Measurements from ENCODE around the gene GJB5.
"Not testable (repeated sequence)": the region's sequence is repeated elsewhere in the genome, so short reads cannot be mapped to it uniquely, and the experiment has no call there.

The GJB5 gene

DNA sequence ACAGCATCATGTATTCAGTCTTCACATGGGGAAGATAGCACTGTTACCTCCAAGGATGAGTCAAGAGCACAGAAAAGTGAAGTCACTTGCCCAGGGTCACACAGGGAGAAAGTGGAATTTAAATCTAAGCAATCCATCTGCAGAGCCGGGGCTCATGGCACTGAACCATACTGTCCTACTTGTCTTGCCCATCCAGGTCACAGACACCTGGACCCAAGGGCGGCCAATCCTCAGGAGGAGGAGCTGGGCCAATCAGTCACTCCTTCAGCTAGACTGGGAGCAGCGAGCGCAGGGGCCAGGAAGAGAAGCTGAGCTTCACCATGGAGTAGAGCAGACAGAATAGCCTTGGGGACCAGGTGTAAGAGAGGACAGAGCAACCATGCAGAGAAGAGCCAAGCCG, 9.2 kb upstream of the GJB5 start:
- no peak for DNase-seq (ENCODE audit: low spot score)

DNA sequence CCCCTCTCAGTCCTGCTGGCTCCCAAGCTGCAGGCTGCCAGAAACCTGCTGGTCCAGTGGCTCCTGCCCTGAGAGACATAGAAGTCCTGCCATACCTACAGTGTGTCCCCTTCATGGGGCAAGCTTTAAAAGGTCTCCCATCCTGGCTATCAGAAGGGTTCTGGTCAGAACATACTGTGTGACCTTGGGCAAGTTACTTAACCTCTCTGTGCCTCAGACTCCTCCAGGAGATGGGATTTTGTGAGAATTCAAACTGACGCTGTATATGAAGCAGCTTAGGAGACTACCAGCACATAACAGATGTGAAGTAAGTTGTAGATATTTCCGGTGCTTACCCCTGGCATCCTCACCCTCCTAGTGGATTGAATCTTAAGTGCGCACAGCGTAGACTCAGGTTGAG, 8.7 kb upstream of the GJB5 start:
- no peak for DNase-seq (ENCODE audit: low spot score)

DNA sequence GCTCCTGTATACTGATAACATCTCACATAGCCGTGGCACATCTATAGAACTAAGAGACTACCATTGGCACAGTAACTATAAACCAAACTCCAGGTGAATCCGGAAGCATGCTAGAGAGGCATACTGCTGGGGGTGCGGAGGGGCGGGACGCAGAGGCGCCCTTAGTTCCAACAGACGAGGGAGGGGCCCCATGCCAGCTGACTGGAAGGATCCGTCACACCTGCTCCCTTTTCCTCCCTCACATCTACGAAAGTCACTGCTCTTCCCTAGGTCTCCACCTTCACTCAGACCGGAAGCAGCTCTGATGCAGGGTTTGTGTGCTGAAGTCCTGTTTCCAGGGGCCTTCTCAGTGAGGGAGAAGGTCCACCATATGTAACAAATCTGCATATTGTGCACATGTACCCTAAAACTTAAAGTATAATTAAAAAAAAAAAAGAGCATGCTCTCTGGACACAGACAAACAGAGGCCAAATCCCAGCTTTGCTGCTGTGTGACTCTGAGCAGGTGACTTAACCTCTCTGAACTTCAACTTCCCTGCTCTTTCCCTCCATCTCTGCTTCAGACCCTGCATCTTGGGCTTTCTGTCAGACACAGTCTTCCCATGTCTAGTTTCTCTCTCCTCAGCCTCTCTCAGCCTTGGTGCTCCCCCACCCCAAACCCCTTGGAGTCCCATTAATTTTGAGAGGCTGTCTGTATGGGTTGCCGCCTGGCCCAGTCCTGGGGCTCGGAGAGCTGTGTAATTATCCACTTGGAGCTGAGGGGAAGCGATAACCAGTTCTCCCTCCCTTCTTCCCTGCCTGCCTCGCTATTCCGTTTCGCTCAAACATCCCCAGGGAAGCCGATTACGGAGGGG, 7.8 kb upstream of the GJB5 start:
- no peak for DNase-seq (ENCODE audit: low spot score)

DNA sequence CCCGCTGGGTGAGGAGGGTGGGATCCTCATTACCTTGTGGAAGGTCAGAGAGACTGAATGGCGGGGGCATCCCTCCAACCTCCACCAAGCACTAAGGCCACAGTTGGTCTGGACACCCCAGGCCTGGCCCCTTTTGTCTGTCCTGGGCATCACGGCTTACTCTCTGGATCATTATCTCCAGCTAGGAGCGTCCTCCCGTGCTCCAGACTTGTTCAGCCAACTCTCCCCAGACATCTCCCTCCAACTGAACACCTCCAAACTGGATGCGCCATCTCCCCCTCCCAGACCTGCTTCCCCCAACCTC, 7.3 kb upstream of the GJB5 start:
- no peak for DNase-seq (ENCODE audit: low spot score)

DNA sequence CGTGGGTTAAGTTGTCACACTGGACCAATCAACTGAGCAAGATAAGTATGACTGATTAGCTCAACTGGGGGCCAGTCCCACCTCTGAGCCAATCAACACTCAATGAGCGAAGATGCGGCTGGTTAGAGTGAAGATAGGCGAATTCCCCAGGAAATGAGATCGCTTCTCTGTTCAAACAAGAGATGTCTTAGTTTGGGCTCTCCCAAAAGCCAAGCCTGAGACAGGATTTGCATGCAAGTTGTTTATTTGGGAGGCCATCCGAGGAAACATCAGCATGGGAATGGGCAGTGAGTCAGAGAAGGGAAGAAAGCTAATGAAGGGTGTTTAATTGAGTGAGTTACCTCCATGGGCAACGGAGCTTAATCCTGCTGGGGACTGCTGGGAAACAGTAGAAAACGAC, 4.9 kb upstream of the GJB5 start:
- DNase-seq (ENCODE audit: low spot score): no peak

DNA sequence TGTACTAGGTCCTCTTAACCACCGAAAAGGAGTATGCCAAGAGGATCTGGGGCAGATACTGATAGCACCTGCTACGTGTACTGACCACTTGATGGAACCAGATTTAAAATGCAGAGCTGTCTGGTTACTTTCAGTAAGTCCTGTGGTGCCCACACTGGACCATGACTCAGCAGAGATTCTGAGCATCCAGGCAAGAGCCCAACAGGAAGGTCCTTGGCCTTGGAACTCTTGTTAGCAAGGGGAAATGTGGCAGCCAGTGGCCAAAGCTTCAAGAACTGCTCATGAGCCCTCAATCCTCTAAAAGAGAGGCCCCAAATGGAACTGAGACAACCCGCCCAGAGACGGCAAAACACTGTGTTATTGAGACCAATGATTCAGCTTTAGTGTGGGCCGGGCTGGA, 4.2 kb upstream of the GJB5 start:
- DNase-seq (ENCODE audit: low spot score): no peak

DNA sequence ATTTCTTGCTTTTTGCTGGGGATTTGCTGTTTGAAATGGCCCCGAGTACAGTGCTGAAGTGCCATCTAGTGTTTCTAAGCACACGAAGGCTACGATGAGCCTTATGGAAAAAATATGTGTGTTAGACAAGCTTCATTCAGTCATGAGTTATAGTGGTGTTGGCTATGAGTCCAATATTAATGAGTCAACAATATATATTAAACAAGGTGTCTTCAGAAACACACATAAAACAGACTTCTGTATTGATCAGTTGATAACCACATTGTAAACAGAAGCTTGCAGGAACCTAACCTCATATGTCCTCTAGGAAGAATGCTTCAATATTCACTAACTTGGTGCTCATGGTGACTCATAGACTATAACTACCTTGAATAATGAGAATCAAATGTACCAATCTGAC, 1.7 kb upstream of the GJB5 start:
- DNase-seq (ENCODE audit: low spot score): no peak

DNA sequence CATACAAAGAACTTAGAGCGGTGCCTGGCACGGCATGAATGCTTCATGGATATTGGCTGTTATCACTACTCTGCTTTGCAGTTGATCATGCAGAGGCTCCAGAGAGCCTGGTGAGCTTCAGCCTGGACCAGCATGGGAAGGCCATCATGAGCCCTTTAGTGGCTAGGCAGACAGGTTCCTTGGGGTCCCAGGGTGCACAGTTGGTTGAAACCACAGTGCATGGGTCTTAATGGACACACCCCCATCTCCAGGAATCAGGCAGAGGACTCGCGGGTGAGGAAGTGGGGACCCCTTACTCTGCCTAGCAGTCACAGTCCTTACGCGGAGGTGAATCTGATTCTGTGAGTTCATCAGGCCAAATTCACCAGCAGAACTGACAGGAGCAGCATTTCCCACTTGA, 1.1 kb downstream of the GJB5 start:
- DNase-seq (ENCODE audit: low spot score): no peak

DNA sequence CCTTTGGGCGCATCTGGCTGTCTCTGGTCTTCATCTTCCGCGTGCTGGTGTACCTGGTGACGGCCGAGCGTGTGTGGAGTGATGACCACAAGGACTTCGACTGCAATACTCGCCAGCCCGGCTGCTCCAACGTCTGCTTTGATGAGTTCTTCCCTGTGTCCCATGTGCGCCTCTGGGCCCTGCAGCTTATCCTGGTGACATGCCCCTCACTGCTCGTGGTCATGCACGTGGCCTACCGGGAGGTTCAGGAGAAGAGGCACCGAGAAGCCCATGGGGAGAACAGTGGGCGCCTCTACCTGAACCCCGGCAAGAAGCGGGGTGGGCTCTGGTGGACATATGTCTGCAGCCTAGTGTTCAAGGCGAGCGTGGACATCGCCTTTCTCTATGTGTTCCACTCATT, 2.5 kb downstream of the GJB5 start:
- DNase-seq (ENCODE audit: low spot score): no peak

DNA sequence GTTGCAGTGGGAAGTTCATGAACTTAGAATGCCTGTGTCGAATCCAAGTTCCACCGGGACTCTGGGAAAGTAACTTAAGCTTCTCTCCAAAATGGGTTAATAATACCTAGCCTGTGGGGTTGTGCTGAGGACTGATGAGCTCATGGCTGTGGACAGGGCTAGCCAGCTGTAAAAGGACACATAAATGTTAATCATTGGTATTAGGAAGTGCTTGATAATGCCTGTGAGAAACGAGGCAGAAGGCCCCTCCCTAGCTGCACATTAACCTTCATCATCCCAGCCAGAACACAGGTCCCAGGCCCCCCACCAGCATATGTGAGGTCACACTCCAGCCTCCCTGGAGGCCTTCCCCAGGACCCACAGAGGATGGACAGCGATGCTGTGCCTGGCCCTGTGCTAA, 3.9 kb downstream of the GJB5 start:
- no peak for DNase-seq (ENCODE audit: low spot score)

DNA sequence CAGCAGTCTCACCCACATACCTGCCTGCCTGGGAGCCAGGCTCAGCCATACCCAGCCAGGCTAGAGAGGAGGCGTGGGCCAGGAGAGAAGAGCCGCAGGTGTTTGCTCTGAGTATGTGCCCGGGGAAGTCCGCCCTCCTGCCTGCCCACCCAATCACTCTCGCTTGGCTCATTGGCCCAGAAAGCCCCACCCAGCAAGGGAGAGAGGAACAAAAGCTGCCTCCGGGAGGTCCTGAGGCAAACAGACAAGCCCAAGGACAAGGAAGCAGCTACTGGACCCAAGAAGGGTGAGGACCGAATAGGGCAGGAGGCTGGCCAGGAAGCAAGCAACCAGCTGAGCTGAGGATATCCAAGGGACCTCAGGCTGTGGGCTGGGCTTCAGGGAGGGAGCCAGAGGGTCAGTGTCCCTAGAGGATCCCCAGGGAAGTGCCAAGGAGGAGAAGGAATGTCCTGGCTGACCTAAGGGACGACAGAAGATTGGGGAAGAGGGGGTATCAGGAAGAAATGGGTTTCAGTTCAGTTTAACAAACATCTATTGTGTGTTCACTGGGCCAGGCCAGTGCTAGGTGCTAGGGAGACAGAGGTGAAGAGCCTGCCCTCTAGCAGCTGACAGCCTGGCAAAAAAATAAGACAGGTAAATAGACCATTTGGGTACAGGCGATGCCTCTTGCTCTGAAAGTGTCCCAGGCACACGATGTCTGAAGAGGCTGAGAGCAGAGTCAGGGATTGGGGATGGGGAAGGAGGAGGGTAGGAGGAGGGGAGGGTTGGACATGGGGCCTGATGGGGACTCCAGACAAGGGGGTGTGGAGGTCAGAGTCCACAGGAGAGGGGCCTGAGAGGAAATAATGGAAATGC, 4.9 kb downstream of the GJB5 start, which contains the start of gene GJB4:
Gene GJB4 (plus strand): TSS at position 238 of the 855 bp plus-strand sequence. CDS start 1,515 bp downstream, outside the sequence.
- DNase-seq (ENCODE audit: low spot score): no peak

DNA sequence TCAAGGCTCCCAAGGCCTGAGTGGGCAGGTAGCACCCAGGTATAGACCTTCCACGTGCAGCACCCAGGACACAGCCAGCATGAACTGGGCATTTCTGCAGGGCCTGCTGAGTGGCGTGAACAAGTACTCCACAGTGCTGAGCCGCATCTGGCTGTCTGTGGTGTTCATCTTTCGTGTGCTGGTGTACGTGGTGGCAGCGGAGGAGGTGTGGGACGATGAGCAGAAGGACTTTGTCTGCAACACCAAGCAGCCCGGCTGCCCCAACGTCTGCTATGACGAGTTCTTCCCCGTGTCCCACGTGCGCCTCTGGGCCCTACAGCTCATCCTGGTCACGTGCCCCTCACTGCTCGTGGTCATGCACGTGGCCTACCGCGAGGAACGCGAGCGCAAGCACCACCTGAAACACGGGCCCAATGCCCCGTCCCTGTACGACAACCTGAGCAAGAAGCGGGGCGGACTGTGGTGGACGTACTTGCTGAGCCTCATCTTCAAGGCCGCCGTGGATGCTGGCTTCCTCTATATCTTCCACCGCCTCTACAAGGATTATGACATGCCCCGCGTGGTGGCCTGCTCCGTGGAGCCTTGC, 6.4 kb downstream of the GJB5 start:
- no peak for DNase-seq (ENCODE audit: low spot score)

DNA sequence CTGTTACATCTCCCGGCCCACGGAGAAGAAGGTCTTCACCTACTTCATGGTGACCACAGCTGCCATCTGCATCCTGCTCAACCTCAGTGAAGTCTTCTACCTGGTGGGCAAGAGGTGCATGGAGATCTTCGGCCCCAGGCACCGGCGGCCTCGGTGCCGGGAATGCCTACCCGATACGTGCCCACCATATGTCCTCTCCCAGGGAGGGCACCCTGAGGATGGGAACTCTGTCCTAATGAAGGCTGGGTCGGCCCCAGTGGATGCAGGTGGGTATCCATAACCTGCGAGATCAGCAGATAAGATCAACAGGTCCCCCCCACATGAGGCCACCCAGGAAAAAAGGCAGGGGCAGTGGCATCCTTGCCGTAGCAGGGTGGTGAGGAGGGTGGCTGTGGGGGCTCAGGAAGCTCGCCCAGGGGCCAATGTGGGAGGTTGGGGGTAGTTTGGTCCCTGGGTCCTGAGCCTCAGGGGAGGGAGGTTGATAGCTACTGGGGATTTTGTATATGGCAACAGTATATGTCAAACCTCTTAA, 7.0 kb downstream of the GJB5 start:
- no peak for DNase-seq (ENCODE audit: low spot score)

DNA sequence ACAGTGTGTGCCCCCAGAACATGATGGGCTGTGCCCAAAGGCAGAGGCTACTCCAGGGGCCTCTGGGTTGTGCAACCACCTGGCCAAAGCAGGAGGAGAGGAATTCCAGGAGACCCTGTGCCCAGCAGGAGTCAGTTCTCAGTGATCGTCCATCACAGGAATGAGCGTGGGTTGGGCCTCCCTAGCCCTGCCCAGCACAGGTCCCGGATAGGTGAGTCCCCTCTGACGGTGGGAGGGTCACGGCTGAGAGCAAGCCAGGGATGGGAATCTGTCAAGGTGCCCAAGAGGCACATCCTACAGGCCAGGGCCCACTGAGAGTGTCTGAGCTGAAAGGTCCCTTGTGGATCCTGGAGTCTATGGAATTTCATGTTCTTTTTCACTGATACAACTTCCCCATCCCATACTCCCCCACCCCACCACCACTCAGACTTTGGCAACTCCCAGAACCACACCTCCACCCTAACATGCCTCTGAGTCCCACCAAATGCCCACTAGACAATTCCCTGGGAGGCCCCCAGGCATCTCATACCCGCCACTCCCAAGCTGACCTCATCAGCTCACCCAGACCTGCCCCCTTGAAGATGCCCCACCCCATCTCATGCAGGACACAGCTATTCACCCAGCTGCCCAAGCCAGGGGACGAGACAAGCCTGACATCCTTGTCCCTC, 7.8 kb downstream of the GJB5 start:
- DNase-seq (ENCODE audit: low spot score): no peak

DNA sequence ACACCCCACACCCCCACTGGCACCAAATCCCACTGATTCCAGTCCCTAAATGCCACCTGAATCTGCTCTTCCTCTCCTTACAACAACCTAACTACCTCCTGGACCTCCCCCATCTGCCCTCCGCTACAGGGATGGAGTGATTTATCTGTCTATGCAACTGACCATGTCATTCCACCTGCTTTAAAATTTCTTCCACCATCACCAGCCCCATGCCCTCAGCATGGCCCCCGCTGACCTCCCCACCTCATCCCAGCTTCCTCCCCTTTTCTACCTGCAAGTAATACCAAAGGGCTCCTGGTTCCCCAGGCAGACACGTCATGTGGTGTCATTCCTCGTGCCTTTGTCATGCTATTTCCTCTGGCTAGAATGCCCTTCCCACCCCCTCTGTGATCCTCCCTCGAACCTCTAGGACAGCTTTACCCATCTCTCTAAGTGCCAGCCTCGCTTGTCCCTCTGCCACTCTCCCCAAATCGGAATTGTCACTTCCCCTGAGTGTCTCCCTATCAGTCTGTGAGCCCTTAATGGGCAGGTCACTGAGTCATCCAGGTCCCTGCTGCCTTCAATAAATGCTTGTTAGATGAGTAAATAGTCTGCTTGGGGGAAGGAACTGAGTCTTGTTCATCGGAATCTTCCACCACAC, 8.4 kb downstream of the GJB5 start:
- DNase-seq (ENCODE audit: low spot score): peak; percentile 55

DNA sequence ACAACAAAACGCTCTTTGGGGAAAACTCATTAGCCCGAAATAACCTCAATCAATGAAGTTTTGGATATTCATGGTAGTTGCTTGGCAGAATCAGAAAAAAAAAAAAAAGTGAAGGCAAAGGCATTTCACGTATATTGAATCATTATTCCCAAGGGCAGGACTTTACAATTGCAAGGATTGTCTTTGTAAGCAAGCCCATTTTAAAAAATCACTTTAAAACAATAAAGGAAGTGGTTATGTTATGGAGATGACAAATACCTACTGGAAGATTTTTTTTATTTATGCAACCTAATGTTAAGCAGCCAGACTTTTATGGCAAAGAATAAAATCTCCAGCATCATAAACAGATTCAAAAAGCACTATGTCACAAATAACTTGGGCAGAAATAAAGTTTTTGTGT, 14.0 kb downstream of the GJB5 start:
- no peak for DNase-seq (ENCODE audit: low spot score)

DNA sequence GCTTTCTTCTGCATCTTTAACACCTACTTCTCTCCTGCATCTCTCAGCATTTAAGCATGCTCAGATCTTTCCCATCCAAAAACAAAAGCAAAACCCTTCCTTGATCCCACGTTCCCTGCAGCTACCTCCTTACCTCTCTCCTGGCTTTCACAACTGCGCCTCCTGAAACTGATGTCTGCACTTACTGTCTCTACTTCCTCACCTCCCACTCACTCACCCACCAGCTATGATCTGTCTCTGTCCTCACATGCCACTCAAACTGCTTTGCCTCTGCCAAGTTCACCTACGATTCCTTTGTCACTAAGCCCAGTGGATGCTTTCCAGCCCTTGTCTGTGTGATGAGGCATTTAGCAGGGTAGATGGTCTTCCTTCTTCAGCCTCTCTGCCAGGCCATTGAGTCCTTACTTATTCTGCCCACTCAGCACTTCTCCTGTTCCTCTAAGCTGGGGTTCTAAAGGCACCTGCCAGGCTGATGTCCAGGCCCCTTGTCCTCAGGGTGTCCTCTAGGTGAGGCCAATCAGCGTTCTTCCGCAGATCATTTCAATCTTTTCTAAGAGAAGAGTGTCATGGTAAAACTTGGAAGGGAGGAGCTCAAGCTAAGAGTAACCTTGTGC, 16.2 kb downstream of the GJB5 start:
- no peak for DNase-seq (ENCODE audit: low spot score)

DNA sequence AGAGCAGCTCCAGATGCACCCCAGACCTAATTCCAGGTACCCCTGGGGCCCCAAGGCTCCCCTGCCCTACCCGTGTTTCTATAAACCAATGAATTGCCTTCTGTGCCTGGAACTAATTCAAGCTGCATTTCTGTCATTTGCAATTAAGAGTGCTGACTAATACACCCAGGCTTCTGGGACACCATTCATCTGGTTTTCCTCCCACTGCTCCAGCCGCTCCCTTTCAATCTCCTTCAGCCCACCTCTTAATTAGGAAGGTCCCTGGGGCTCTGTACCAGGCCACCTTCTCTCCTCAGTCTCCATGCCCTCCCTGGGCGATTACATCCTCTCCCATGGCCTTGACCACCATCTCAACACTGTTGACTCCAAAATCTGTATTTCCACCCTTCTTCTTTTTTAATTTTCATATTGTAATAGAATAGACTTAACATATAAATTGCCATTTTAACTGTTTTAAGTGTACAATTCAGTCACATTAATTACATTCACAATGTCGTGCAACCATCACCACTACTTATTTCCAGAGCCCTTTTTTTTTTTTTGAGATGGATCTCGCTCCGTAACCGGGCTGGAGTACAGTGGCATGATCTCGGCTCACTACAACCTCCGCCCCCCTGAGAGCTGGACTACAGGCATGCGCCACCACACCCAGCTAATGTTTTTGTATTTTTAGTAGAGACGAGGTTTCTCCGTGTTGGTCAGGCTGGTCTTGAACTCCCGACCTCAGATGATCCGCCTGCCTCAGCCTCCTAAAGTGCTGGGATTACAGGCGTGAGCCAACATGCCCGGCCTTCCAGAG, 16.9 kb downstream of the GJB5 start:
- no peak for DNase-seq (ENCODE audit: low spot score)

DNA sequence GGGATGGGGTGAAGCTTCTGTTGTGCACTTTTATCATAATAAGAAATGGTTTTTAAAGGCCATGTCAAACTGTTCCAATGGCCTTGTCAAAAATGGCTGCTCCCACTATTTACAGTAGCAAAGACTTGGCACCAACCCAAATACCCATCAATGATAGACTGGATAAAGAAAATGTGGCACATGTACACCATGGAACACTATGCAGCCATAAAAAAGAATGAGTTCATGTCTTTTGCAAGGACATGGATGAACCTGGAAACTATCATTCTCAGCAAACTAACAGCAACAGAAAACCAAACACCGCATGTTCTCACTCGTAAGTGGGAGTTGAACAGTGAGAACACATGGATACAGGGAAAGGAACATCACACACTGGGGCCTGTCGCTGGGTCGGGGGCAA, 18.3 kb downstream of the GJB5 start:
- not testable (repeated sequence) for DNase-seq (ENCODE audit: low spot score)

DNA sequence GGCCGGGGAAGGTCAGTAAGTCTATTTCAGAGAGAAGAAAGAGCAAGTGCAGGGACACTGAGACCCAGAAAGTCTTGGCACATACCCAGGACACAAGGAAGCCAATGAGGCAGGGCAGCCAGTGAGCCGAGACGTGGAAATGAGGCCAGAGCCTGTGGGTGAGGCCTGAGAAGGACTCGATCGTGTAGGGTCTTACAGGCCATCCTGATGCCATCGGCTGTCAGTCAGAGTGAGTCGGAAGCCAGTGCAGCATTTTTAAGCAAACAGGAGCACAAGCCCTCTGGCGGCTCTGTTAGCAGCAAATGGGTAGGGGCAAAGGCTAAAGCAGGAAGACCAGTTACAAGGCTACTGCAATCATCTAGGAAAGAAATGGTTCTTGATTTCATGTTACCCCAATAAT, 20.1 kb downstream of the GJB5 start:
- DNase-seq (ENCODE audit: low spot score): no peak

All from AG20443 (cell line).